ENCODE data around the gene DPF3.

The DPF3 gene

DNA sequence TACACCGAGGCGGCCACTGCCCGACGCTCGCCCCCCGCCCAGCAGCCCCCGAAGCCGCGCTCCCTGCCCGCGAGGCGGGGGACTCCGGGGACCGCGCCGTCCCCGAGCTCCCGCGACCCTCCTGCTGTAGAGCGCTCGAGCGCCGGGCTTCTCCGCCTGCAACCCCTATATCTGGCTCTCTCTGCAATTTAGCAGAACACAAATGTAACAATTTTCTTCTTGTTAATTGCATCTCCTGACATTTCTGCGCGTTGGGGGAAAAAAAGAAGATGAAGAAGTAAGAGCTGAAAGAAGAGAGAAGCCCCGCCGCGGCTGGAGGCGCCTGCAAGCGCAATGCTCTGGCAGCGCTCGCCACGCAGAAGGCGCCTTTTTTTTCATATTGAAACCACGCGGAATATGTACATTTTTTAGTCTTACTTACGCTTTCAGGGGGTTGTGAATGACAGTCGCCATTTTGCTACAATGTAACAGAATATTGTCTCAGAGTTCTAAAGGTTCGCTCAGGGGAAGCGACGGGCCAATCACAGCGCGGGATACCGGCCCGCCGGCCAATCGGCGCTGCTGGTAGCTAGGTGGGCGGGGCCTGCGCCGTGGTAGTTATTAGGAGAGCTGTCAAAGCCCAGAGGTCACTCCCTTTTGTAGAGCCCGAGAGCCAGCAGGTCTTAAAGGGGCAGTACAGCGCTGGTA lies at the start of gene DPF3:
DPF3 (minus strand) TSS at position 466 of the 687 bp plus-strand sequence; CDS start at position 453, 13 bp downstream.
- peak; percentile 93 for DNase-seq

- no peak for DNase-seq
Measured at GRCh38 chr14:72942934-72943333, 49.0 kb upstream of the DPF3 start.

- no peak for DNase-seq
Measured at GRCh38 chr14:72941286-72941985, 47.5 kb upstream of the DPF3 start.

- no peak for DNase-seq
Measured at GRCh38 chr14:72939630-72940029, 45.7 kb upstream of the DPF3 start.

DNA sequence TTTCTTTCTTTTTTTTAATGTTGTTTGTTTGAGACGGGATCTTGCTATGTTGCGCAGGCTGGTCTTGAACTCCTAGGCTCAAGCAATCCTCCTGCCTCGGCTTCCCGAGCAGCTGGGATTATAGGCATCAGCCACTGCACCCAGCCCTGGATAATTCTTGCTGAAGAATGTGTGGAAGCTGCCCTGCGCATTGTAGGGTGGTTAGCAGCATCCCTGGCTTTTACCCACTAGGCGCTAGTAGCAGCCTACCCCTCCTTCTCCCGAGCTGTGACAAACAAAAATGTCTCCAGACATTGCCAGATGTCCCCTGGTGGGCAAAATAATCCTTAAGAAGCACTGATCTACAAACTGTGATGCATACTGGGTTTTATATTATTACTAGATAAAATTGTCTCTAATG lies 39.0 kb upstream of the DPF3 start:
- DNase-seq, result no peak

- no peak for DNase-seq
Measured at GRCh38 chr14:72929316-72930080, 35.6 kb upstream of the DPF3 start.

GRCh38 chr14:72928872-72929271 lies 35.0 kb upstream of the DPF3 start:
- DNase-seq, result no peak

DNA sequence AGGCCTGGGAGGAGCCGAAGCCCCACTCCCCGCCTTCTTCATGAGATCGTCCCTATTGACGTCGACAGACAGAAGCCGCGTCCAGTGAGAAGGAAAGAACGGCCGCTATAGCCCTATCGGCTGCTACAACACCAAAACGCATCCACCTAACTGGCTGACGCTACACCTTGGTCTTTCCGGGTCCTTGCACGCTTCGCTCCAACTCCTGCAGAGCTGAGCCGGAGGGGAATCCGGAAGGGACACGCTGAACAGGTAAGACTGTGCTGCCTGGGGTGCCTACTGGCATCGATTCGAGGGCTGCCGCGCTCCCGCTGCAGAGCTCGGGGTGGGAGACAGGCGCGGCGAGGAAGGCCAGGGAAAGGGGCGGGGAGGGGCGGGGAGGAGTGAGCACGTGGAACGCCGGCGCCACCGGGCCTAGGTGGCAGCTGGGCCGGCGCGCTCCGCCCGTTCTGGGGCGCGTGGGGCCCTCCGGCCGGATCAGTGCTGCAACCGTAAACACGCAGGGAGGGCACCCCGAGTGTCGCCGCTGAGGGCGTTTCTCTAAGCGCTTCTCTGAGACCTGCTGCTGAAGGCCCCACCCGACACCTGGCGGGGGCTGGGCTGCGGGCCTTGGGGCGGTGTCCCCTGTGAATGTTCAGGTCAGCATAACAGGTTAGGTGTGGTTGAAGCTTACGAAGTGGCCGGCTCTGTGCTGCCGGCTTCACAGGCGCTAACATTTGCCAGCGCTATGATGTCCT lies 32.6 kb upstream of the DPF3 start, which contains the start of gene DCAF4:
DCAF4 (plus strand) TSS at position 173 of the 737 bp plus-strand sequence. CDS start 11,515 bp downstream, outside the sequence.
- DNase-seq, result peak; percentile 96

GRCh38 chr14:72925815-72926291 lies 32.0 kb upstream of the DPF3 start:
- DNase-seq, result no peak

- DNase-seq, result no peak
Measured at GRCh38 chr14:72925171-72925759, 31.4 kb upstream of the DPF3 start.

GRCh38 chr14:72924337-72924736 lies 30.4 kb upstream of the DPF3 start:
- peak; percentile 11 for DNase-seq

DNA sequence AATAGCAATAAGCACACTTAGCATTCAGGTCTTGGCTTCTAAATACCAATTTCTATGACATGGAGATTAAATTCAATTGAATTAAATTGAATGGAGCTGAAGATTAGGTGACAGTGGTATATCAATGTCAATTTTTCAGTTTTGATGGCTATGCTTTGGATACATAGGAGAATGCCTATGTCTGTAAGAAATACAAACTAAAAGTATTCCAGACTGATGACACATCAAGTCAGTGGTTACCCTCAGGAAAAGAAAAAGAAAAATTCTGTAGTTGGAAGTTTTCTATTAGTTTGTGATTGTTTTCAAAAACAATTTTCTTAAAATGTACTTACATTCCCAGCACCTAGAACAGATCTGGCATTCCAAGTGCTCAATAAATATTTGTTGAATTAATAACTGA lies 27.5 kb upstream of the DPF3 start:
- no peak for DNase-seq

DNA sequence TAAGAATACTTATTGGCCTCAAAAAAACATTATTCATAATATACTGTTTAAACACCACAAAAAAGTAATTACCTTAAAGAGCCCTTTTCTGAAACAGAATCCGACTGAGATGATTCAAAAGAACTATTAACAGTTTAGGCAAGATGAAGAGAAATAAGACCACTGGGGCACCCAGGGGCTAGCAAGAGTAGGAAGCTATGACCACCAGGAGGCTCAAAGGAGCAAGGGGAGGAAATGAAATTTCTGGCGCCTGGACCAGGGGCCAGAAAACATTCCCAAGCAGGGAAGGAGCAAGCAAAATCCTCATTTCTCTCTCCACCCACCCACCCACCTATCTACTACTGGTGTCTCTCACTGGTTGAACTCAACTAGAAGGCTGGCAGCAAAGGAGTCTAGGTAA lies 26.1 kb upstream of the DPF3 start:
- no peak for DNase-seq

- DNase-seq, result no peak
Measured at GRCh38 chr14:72917094-72917802, 23.3 kb upstream of the DPF3 start.

- DNase-seq, result no peak
Measured at GRCh38 chr14:72916174-72916573, 22.3 kb upstream of the DPF3 start.

DNA sequence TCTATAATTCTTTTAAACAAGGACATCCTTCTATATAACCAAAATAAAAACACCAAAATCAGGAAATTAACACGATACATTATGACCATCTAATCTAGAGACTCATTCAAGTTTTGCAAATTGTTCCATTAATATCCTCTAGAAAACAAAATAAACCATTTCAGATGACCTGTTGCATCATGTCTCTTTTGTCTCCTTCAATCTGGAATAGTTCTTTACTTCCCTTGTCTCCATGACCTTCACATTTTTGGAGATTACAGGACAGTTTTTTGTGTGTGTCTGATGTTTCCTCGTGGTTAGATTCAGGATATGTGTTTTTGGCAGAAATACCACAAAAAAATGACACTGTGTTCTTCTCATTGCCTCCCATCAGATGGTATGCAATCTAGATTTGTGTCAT lies 19.9 kb upstream of the DPF3 start:
- no peak for DNase-seq

DNA sequence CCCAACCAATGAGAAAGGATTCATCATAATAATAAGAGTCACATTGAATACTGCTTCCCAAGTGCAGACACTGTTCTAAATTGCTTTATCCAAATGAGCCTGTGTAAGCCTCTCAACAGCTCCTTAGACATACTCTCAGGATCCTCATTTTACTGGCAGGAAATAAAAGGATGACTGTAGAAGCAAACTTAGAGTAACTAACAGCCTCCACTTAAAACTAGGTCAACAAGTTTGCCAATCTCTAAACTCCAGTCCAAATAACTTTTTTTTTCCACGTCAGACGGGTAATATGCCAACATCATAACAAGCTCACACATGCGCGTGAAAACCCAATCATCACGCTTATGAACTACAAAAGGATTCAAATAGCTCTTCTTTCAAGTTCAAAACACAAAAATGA lies 15.3 kb upstream of the DPF3 start:
- DNase-seq, result no peak

DNA sequence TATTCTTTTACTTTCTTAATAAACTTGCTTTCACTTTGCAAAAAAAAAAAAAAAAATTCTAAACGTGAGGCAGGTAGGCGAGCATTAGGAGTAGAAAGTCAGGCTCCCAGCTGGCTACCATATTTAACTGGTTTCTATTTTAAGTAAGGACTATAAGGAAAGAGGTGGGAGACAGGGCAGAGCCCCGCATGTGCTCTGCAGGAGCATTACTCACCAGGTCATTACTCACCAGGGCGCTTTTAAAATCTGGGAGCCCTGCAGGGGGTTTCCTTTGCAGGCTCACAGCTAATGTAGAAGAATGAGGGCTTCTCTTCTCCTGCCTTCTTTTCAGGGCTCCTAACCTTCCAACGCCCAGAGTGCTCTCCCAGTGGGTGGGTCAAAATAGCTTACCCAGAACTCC lies 14.0 kb upstream of the DPF3 start:
- no peak for DNase-seq

- no peak for DNase-seq
Measured at GRCh38 chr14:72906879-72907278, 13.0 kb upstream of the DPF3 start.

GRCh38 chr14:72906316-72906715 lies 12.4 kb upstream of the DPF3 start:
- DNase-seq, result no peak

DNA sequence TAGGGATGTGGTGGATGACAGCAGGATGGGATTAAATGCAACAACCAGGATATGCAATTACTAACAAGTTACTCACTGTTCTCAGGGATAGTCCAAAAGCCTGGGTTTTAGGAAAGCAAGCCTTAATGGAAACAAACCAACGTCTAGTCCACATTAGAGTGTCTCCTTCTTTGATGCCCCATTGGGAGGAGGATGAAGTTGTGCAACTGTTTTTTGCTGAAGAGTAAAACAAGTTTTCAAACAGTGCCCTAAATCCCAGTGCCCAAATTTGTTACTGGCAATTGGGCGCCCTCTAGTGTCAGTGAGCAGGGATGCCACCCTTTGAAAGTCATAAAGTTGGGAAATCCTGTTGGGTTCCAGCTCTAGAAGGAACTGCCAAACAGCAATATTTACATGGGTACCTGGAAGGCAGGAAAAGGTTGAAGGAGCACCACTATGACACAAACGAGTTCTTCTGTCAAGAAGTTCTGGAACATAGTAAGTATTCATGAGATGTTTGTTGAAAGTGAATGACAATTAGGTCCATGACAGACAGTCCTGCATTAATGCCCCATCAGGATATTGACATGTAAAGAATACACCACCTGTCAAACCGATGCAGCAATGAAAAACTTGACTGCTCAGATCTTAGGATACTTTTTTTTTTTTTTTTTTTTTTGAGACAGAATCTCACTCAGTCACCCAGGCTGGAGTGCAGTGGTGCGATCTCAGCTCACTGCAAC lies 11.1 kb upstream of the DPF3 start:
- DNase-seq, result peak; percentile 38
